Astrocyte of the cerebellum (primary cell): ENCODE data around the gene CNTN5.
A peak's percentile ranks its signal among the peaks of the same experiment; 100 is the strongest.

Experiments
- DNase-seq: peaks from one replicate; pipeline ENCODE4 v3.0.0-alpha.2; 2011; ENCODE audit warnings: low read depth
- H3K4me3 ChIP-seq: 2 replicates; pipeline ENCODE4 v1.5.1; 2011; ENCODE audit warnings: mild to moderate bottlenecking, low read depth, low read length, moderate library complexity
- CTCF ChIP-seq: IDR thresholded peaks from 2 replicates; pipeline ENCODE4 v1.5.1; 2012; ENCODE audit warnings: low read length, low read depth, moderate library complexity, mild to moderate bottlenecking; ENCODE audit errors: missing control alignments
- in situ Hi-C: cut with HindIII; loops from 2 replicates; pipeline ENCODE4 v1.10.0; 2017; ENCODE audit warnings: low sequenced_read_pairs

Gene CNTN5

GRCh38 chr11:99489581-99489980 is 468.8 kb downstream of the CNTN5 start:
- no peak overlapping the region for H3K4me3 ChIP-seq
- TF ChIP-seq CTCF, result no peak
- DNase-seq, result no peak
- in situ Hi-C loops, result no loop called here

GRCh38 chr11:99494065-99494464 is 473.3 kb downstream of the CNTN5 start:
- in situ Hi-C loops, result no loop called here
- no peak for DNase-seq
- H3K4me3 ChIP-seq, result no peak overlapping the region
- TF ChIP-seq CTCF, result no peak

GRCh38 chr11:99501655-99502054 is 480.9 kb downstream of the CNTN5 start:
- no peak for TF ChIP-seq CTCF
- no peak overlapping the region for H3K4me3 ChIP-seq
- in situ Hi-C loops, result no loop called here
- no peak for DNase-seq

GRCh38 chr11:99505316-99505715 is 484.6 kb downstream of the CNTN5 start:
- peak; percentile 86 for DNase-seq
- no peak for TF ChIP-seq CTCF
- no peak overlapping the region for H3K4me3 ChIP-seq
- in situ Hi-C loops, result no loop called here

GRCh38 chr11:99505831-99506230 is 485.1 kb downstream of the CNTN5 start:
- no peak for DNase-seq
- no peak for TF ChIP-seq CTCF
- H3K4me3 ChIP-seq, result no peak overlapping the region
- in situ Hi-C loops, result no loop called here

GRCh38 chr11:99509863-99510262 is 489.1 kb downstream of the CNTN5 start:
- DNase-seq, result no peak
- TF ChIP-seq CTCF, result no peak
- H3K4me3 ChIP-seq, result no peak overlapping the region
- in situ Hi-C loops, result no loop called here

GRCh38 chr11:99513368-99513767 is 492.6 kb downstream of the CNTN5 start:
- H3K4me3 ChIP-seq, result no peak overlapping the region
- DNase-seq, result no peak
- in situ Hi-C loops, result no loop called here
- TF ChIP-seq CTCF, result no peak
